ENCODE results near the gene MAP3K15.

The MAP3K15 gene

DNA sequence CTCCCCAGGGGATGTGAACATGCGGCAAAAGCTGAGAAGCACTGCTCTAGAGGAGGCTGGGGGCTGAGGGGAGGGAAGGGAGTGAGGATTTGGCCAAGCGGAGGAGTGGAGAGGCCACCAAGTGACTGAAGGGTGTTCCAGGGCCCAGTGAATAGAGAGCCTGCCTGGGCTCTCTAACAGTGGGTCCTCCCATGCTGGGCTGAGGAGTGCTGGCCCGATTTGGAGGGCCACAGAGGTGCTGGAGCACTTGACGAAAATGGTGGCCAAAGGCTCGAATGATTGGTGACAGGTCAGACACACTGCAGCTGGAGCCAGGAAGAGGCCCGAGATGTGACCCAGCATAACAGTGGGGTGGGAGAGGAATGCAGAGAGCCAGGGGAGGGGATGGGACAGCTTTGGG is 37.5 kb upstream of the MAP3K15 start:
- Histone ChIP-seq H3K4me1 (ENCODE audit: control insufficient read depth, insufficient read depth, low read length) (no peaks in the 10 kb centered on the region), H3K36me3 (ENCODE audit: control insufficient read depth, insufficient read depth, low read length) (no peaks in the 10 kb centered on the region), H3K27ac (ENCODE audit: low read depth, low read length) (no peak overlapping the region), H3K9ac (ENCODE audit: low read depth, low read length) (no peak overlapping the region), H3K27me3 (ENCODE audit: control insufficient read depth, insufficient read depth, low read length) (no peaks in the 10 kb centered on the region), H3K9me3 (ENCODE audit: control insufficient read depth, insufficient read depth, low read length) (no peaks in the 10 kb centered on the region), H3K4me3 (ENCODE audit: low read depth, low read length) (no peak overlapping the region)

DNA sequence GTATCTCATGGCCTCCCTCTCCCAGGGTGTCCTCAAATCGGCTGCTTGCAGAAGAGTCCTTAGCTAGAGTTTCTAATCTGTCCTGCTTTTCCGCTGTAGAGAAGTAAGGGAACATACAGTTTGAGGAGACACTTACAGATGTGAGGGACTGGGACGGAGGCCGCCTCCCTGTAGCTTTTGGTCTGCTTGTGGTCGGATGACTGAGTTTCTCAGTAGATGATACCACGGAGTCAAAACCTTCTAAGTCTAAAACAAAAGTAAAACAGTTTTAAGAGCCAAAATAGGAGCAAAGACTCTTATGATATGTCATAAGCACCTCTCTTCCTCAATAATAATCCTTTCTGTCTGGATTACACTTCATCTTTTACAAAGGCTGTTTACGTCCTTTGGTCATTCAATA is 34.5 kb upstream of the MAP3K15 start:
- H3K9me3 ChIP-seq (ENCODE audit: control insufficient read depth, insufficient read depth, low read length) = no peaks in the 10 kb centered on the region
- no peaks in the 10 kb centered on the region for H3K27me3 ChIP-seq (ENCODE audit: control insufficient read depth, insufficient read depth, low read length)
- H3K4me1 ChIP-seq (ENCODE audit: control insufficient read depth, insufficient read depth, low read length) = no peaks in the 10 kb centered on the region
- no peak overlapping the region for H3K4me3 ChIP-seq (ENCODE audit: low read depth, low read length)
- H3K27ac ChIP-seq (ENCODE audit: low read depth, low read length) = no peak overlapping the region
- no peak overlapping the region for H3K9ac ChIP-seq (ENCODE audit: low read depth, low read length)
- no peaks in the 10 kb centered on the region for H3K36me3 ChIP-seq (ENCODE audit: control insufficient read depth, insufficient read depth, low read length)

DNA sequence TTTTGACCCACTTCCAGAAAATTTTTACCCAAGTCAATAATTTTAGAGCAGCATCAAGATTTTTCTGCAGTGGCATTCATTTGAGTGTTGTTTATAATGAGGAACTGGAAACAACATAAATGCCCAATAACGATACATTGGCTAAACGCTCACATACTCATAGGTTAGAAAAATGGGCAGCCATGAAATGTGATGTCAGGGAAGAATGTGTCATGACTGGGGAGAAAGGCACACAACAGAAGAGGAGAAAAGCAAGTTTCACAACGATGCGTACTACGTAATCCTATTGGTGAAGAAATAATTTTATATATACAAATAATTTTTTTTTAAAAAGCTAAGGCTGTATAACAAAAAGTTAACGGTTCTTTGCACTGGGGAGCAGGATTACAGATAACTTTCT is 33.6 kb upstream of the MAP3K15 start:
- H3K27me3 ChIP-seq (ENCODE audit: control insufficient read depth, insufficient read depth, low read length) = no peaks in the 10 kb centered on the region
- H3K36me3 ChIP-seq (ENCODE audit: control insufficient read depth, insufficient read depth, low read length) = no peaks in the 10 kb centered on the region
- no peak overlapping the region for H3K4me3 ChIP-seq (ENCODE audit: low read depth, low read length)
- H3K27ac ChIP-seq (ENCODE audit: low read depth, low read length) = no peak overlapping the region
- no peak overlapping the region for H3K9ac ChIP-seq (ENCODE audit: low read depth, low read length)
- H3K9me3 ChIP-seq (ENCODE audit: control insufficient read depth, insufficient read depth, low read length) = no peaks in the 10 kb centered on the region
- no peaks in the 10 kb centered on the region for H3K4me1 ChIP-seq (ENCODE audit: control insufficient read depth, insufficient read depth, low read length)

DNA sequence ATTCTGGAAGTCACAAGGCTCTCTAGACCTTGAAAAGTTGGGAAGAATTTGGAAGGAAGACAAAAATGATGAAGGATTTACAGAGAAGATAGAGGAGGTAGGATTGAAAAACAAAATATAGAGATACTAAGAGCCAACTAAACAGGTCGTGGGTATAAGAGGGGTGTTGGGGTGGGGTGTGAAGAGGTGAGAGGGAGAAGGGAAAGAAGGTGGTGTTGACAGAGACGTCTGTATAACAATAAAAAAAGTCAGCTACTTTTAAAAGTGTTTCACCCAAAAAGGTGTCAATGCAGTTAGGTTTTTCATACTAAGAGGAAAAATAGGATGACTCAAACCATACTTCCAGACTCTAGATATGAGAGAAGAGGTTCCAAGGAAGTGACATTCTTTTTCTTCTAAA is 33.0 kb upstream of the MAP3K15 start:
- Histone ChIP-seq H3K27ac (ENCODE audit: low read depth, low read length) (no peak overlapping the region), H3K4me3 (ENCODE audit: low read depth, low read length) (no peak overlapping the region), H3K4me1 (ENCODE audit: control insufficient read depth, insufficient read depth, low read length) (no peaks in the 10 kb centered on the region), H3K36me3 (ENCODE audit: control insufficient read depth, insufficient read depth, low read length) (no peaks in the 10 kb centered on the region), H3K27me3 (ENCODE audit: control insufficient read depth, insufficient read depth, low read length) (no peaks in the 10 kb centered on the region), H3K9me3 (ENCODE audit: control insufficient read depth, insufficient read depth, low read length) (no peaks in the 10 kb centered on the region), H3K9ac (ENCODE audit: low read depth, low read length) (no peak overlapping the region)

DNA sequence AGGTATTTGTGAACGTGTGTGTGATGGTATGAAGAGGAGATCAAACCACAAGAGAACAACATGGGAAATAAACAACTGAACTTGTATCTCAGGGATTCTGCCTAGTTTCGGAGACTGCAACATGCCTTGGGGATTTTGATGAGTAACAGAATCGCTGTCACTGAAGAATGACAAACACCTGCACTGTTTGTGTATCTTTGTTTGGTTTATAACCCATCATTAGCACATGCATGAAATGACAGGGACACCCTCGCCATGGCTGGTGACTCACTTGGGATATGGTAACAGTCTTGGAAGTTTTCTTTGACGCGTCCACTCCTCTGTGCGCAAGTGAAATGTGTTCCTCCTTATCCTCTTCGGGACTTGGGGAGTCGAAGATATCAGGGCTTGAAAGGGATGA is 30.3 kb upstream of the MAP3K15 start:
- H3K9ac ChIP-seq (ENCODE audit: low read depth, low read length) = no peak overlapping the region
- H3K27ac ChIP-seq (ENCODE audit: low read depth, low read length) = no peak overlapping the region
- H3K4me1 ChIP-seq (ENCODE audit: control insufficient read depth, insufficient read depth, low read length) = no peaks in the 10 kb centered on the region
- no peaks in the 10 kb centered on the region for H3K36me3 ChIP-seq (ENCODE audit: control insufficient read depth, insufficient read depth, low read length)
- H3K4me3 ChIP-seq (ENCODE audit: low read depth, low read length) = no peak overlapping the region
- H3K9me3 ChIP-seq (ENCODE audit: control insufficient read depth, insufficient read depth, low read length) = no peaks in the 10 kb centered on the region
- H3K27me3 ChIP-seq (ENCODE audit: control insufficient read depth, insufficient read depth, low read length) = no peaks in the 10 kb centered on the region

DNA sequence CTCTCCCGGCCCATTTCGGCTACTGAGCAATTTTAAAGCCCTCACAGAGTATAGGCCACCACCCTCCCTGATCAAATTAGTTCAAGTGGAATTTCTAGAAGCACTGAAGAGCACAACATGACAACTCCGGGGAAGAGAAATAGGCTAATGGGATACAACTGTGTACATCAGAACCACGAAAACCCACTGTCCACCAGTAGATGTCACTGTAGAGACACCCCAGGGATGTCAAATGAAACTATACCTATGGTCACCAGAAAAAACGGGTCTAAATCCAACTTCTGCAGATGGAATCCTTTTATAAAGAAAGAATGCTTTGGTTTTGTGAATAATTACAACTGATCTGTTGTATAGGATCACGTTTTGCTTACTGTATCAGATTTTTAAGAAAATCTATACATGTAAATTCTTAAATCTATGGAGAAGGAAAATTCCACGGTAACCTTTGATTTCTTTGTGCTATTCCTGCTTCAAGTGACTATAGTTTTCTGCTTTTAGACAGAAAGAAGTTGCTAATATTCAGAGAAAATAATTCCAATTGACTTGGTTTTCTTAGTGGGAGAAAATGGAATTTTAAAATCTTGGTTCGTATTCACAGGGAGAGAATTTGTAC is 29.5 kb upstream of the MAP3K15 start:
- no peaks in the 10 kb centered on the region for H3K36me3 ChIP-seq (ENCODE audit: control insufficient read depth, insufficient read depth, low read length)
- no peaks in the 10 kb centered on the region for H3K4me1 ChIP-seq (ENCODE audit: control insufficient read depth, insufficient read depth, low read length)
- no peaks in the 10 kb centered on the region for H3K27me3 ChIP-seq (ENCODE audit: control insufficient read depth, insufficient read depth, low read length)
- H3K9me3 ChIP-seq (ENCODE audit: control insufficient read depth, insufficient read depth, low read length) = no peaks in the 10 kb centered on the region
- no peak overlapping the region for H3K27ac ChIP-seq (ENCODE audit: low read depth, low read length)
- no peak overlapping the region for H3K4me3 ChIP-seq (ENCODE audit: low read depth, low read length)
- no peak overlapping the region for H3K9ac ChIP-seq (ENCODE audit: low read depth, low read length)

DNA sequence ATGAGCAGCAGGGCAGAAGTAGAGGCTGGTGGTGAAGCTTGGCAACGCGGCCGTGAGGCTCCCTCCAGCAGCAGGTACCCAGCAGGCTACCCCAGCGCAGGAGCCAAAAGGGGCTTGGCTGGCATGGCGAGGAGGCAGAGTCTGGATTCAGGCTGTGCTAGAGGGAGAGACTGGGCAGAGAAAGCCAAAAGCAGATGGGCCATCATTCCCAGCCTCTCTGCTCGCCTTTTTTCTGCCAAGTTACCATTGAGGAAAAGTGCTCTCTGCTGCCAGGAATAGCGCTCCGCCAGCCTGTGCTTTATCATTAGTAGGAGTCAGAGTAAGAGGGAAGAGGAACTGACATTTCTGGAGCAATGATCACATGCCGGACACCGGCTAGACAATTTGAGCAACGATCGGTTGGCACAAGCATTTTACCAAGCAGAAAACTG is 28.7 kb upstream of the MAP3K15 start:
- H3K9ac ChIP-seq (ENCODE audit: low read depth, low read length) = no peak overlapping the region
- no peak overlapping the region for H3K4me3 ChIP-seq (ENCODE audit: low read depth, low read length)
- H3K9me3 ChIP-seq (ENCODE audit: control insufficient read depth, insufficient read depth, low read length) = no peaks in the 10 kb centered on the region
- H3K27me3 ChIP-seq (ENCODE audit: control insufficient read depth, insufficient read depth, low read length) = no peaks in the 10 kb centered on the region
- H3K27ac ChIP-seq (ENCODE audit: low read depth, low read length) = no peak overlapping the region
- H3K4me1 ChIP-seq (ENCODE audit: control insufficient read depth, insufficient read depth, low read length) = no peaks in the 10 kb centered on the region
- H3K36me3 ChIP-seq (ENCODE audit: control insufficient read depth, insufficient read depth, low read length) = no peaks in the 10 kb centered on the region

DNA sequence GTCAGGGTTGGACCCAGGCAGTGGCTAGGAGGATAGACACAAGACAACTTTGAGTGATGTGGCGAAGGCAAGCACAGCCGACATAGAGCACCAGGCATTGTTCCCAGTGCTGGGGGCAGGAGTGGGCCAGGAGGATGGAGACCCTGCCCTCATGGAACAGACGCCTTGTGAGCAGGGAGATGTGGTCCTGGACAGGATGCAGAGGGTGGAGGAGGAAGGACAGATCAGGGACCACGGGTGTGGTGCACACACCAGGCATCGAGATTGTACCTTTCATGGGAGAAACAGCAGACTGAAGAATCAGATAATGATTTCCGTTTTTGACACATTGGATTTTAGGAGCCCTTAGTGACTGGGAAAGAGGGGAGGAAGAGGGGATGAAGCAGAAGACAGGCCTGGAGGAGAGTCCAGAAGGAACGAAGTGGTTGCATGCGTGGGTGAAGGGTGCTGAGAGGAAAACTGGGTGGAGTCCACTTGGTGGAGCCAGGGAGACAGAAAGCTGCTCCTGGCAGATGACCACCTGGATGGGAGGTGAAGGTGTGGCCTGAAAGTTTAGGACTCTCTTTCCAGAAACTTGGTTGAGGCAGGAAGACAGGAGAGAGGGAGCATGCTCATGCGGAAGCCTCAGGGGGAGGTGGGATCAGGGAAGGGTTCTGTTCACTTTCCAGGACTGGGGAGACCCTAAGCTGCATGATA is 27.9 kb upstream of the MAP3K15 start:
- H3K4me3 ChIP-seq (ENCODE audit: low read depth, low read length) = no peak overlapping the region
- H3K4me1 ChIP-seq (ENCODE audit: control insufficient read depth, insufficient read depth, low read length) = no peaks in the 10 kb centered on the region
- H3K27ac ChIP-seq (ENCODE audit: low read depth, low read length) = no peak overlapping the region
- H3K27me3 ChIP-seq (ENCODE audit: control insufficient read depth, insufficient read depth, low read length) = no peaks in the 10 kb centered on the region
- no peak overlapping the region for H3K9ac ChIP-seq (ENCODE audit: low read depth, low read length)
- H3K36me3 ChIP-seq (ENCODE audit: control insufficient read depth, insufficient read depth, low read length) = no peaks in the 10 kb centered on the region
- H3K9me3 ChIP-seq (ENCODE audit: control insufficient read depth, insufficient read depth, low read length) = no peaks in the 10 kb centered on the region

DNA sequence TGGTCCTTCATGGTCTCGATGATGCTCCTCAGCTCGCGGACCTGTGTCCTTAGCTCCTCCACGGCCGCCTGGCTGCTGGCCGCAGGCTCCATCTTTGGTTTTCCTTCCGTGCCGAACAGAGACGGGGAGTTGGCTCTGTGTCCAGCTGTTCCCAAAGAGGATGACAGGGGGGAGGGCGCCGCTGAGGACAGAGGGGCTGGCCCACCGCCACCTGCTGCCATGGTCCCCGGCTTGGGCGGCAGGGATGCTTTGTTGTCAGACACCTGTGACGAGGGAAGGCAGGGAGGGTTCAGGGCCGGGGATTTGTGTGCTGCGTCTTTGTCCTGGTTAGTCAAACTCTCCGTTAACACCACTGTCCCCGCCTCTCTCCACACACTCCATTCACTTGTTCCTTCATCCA is 26.6 kb upstream of the MAP3K15 start:
- no peak overlapping the region for H3K4me3 ChIP-seq (ENCODE audit: low read depth, low read length)
- no peak overlapping the region for H3K9ac ChIP-seq (ENCODE audit: low read depth, low read length)
- no peaks in the 10 kb centered on the region for H3K27me3 ChIP-seq (ENCODE audit: control insufficient read depth, insufficient read depth, low read length)
- no peaks in the 10 kb centered on the region for H3K9me3 ChIP-seq (ENCODE audit: control insufficient read depth, insufficient read depth, low read length)
- no peaks in the 10 kb centered on the region for H3K36me3 ChIP-seq (ENCODE audit: control insufficient read depth, insufficient read depth, low read length)
- no peaks in the 10 kb centered on the region for H3K4me1 ChIP-seq (ENCODE audit: control insufficient read depth, insufficient read depth, low read length)
- H3K27ac ChIP-seq (ENCODE audit: low read depth, low read length) = no peak overlapping the region

DNA sequence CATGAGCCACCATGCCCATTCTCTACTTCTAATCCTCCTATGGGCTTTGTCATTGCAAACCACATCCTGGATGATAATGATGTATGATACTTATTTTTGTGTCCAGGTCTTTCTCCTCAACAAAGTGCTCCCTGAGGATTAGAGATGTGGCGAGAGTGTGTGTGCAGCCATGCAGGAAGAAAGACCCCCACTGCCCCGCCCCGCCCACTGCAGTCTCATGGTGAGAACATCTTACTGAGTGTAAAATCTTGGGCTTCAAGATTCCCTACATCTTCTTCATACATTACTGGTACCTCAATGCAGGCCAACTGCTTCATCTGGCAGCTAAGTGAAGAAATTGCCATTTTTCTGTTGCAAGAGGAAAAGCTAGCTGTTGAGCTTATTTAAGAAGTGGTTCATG is 25.9 kb upstream of the MAP3K15 start:
- Histone ChIP-seq H3K27me3 (ENCODE audit: control insufficient read depth, insufficient read depth, low read length) (no peaks in the 10 kb centered on the region), H3K27ac (ENCODE audit: low read depth, low read length) (no peak overlapping the region), H3K9ac (ENCODE audit: low read depth, low read length) (no peak overlapping the region), H3K4me3 (ENCODE audit: low read depth, low read length) (no peak overlapping the region), H3K4me1 (ENCODE audit: control insufficient read depth, insufficient read depth, low read length) (no peaks in the 10 kb centered on the region), H3K36me3 (ENCODE audit: control insufficient read depth, insufficient read depth, low read length) (no peaks in the 10 kb centered on the region), H3K9me3 (ENCODE audit: control insufficient read depth, insufficient read depth, low read length) (no peaks in the 10 kb centered on the region)

DNA sequence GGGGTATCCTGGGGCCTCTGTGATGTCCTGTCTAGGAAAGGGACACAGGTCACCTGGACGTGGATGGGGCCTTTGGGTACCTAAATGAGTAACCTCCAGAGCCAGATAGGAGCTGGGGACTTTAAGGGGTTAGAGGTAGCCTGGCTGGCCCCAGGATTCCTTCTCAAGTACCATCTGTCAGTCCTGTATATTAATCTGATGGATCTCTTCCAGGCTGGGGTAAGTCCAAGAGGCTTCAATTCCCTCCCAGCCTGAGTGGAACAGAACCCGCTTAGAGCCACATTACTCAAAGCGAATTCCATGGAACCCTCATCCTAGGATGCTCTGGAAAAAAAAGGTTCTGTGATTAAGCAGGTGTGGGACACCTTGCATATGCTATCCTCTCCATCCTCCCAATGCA is 24.8 kb upstream of the MAP3K15 start:
- H3K4me1 ChIP-seq (ENCODE audit: control insufficient read depth, insufficient read depth, low read length) = no peaks in the 10 kb centered on the region
- H3K9me3 ChIP-seq (ENCODE audit: control insufficient read depth, insufficient read depth, low read length) = no peaks in the 10 kb centered on the region
- H3K36me3 ChIP-seq (ENCODE audit: control insufficient read depth, insufficient read depth, low read length) = no peaks in the 10 kb centered on the region
- H3K27ac ChIP-seq (ENCODE audit: low read depth, low read length) = no peak overlapping the region
- no peak overlapping the region for H3K4me3 ChIP-seq (ENCODE audit: low read depth, low read length)
- no peak overlapping the region for H3K9ac ChIP-seq (ENCODE audit: low read depth, low read length)
- no peaks in the 10 kb centered on the region for H3K27me3 ChIP-seq (ENCODE audit: control insufficient read depth, insufficient read depth, low read length)

Measured in HUES48 (cell line).